Thoracic aorta endothelial cell (primary cell): Measurements from ENCODE around the gene PROSER2. TPM values are rescaled to one million over a fixed set of nuclear protein-coding genes. Genes with fewer than 3 reads are reported as not detected.

ENCODE experiments used
- total RNA-seq: library from RNA; depleted of rRNA; stranded (reverse); fragments of >200 nt; gene quantifications from 2 replicates; pipeline ENCODE4 v1.2.3, GENCODE V29; 2012

PROSER2 gene, protein sequence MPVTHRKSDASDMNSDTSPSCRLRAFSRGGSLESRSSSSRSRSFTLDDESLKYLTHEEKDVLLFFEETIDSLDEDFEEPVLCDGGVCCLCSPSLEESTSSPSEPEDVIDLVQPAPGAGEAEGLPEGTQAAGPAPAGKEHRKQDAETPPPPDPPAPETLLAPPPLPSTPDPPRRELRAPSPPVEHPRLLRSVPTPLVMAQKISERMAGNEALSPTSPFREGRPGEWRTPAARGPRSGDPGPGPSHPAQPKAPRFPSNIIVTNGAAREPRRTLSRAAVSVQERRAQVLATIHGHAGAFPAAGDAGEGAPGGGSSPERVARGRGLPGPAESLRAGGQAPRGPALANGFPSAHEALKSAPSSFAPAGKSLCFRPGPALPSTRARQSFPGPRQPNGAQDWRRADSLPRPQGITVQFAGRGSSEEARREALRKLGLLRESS
- total RNA-seq: 9.0 and 10.2 TPM in 2 replicates

DNA sequence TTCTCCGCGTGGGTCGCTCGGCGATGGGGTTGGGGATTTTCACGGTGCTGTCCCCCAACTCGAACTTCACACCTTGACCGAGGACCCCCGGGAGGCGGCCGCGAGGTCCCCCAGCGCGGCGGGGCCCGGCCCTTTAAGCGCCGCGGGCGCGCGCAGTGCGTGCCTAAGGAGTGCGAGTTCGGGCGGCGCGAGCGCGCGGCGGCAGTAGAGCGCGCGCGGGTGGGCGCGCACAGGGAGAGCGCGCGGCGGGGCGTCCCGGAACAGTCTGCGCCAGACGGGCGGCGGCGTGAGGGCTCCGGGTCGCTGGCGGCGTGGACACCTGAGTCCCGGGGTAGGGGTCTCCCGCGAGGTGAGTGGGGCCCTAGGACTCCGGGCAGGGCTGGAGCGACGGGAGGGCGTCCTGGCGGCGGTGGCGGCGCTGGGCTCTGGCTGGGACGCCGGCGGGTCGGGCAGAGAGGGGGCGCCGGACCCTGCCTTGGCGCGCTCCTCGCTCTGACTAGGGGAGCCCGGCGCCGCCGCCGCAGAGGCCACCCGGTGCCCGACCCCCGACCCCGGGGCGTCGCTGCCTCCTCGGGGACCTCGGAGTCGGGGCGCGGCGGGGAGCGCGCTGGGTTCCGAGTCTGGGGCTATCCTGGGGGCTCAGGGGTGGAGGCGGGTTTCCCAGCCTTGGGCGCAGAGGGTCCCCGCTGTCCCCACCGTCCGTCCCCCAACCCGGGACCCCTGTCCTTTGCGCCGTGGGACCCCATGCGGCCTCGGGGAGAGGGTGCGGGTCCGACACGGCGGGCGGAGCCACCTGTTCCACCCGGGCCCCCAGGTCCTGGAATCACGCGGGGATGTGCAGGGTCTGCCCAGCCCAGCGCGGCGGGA, at the start of gene PROSER2:
Gene PROSER2, plus strand, starts transcription at position 235 of the 867 bp plus-strand sequence. CDS start 28,722 bp downstream, outside the sequence.

Other genes starting within 250 kb of the PROSER2 start
- 38.8 and 42.8 TPM in 2 replicates for gene USP6NL, start 211.7 kb upstream of the PROSER2 start, total RNA-seq
- gene ECHDC3, start 81.0 kb upstream of the PROSER2 start, total RNA-seq: 1.2 and 2.6 TPM in 2 replicates
- gene UPF2, start 219.5 kb downstream of the PROSER2 start, total RNA-seq: 26.9 and 29.7 TPM in 2 replicates
- gene DHTKD1, start 245.6 kb downstream of the PROSER2 start, total RNA-seq: 16.1 and 24.3 TPM in 2 replicates